Occipital lobe (tissue), 2 donors: ENCODE measurements around the gene STX4. TPM values are rescaled to one million over a fixed set of nuclear protein-coding genes. Genes with fewer than 3 reads are reported as not detected.

Source experiments
- DNase-seq: peaks from one replicate; lab custom pipeline; 2025; lab: John Stamatoyannopoulos, UW
- total RNA-seq: library from RNA; depleted of rRNA; stranded (reverse); fragments of >200 nt; gene quantifications from one replicate; pipeline ENCODE4 v1.2.3, GENCODE V29; 2014

The STX4 gene
- total RNA-seq, 1 donor from 2014 or later = 11.5 TPM

- DNase-seq = no peak
These were observed 31.6 kb downstream of the STX4 start for GRCh38 chr16:31064882-31065461.

GRCh38 chr16:31067342-31067741 lies 34.0 kb downstream of the STX4 start:
- no peak for DNase-seq

GRCh38 chr16:31071861-31072260 lies 38.5 kb downstream of the STX4 start:
- DNase-seq = no peak

- DNase-seq = peak; percentile 14
These were observed 39.3 kb downstream of the STX4 start for GRCh38 chr16:31072540-31073141.

- DNase-seq = peak; percentile 88
These were observed 40.0 kb downstream of the STX4 start for GRCh38 chr16:31073142-31073969.

GRCh38 chr16:31073970-31074813 lies 40.8 kb downstream of the STX4 start, which contains the start of the genes ZNF646 and ZNF668:
Gene ZNF646 (plus strand): TSS chr16:31074422. CDS start chr16:31076325, 1,903 bp downstream.
Gene ZNF668 (minus strand): TSS chr16:31074240. CDS start chr16:31064459, 9,781 bp downstream.
- DNase-seq = peak; percentile 98

GRCh38 chr16:31074814-31075183 lies 41.4 kb downstream of the STX4 start:
- DNase-seq = no peak

GRCh38 chr16:31076319-31076718 lies 43.0 kb downstream of the STX4 start:
- DNase-seq = no peak

GRCh38 chr16:31077024-31077423 lies 43.7 kb downstream of the STX4 start:
- no peak for DNase-seq

GRCh38 chr16:31077592-31078396 lies 44.4 kb downstream of the STX4 start:
- DNase-seq = no peak

GRCh38 chr16:31078597-31079341 lies 45.4 kb downstream of the STX4 start:
- no peak for DNase-seq

GRCh38 chr16:31079342-31079944 lies 46.1 kb downstream of the STX4 start:
- DNase-seq = no peak

- no peak for DNase-seq
These were observed 46.8 kb downstream of the STX4 start for GRCh38 chr16:31080035-31080629.

- no peak for DNase-seq
These were observed 47.5 kb downstream of the STX4 start for GRCh38 chr16:31080756-31081419.

- no peak for DNase-seq
These were observed 48.3 kb downstream of the STX4 start for GRCh38 chr16:31081428-31082351.

- DNase-seq = no peak
These were observed 49.1 kb downstream of the STX4 start for GRCh38 chr16:31082368-31083045.

GRCh38 chr16:31083081-31083480 lies 49.7 kb downstream of the STX4 start:
- no peak for DNase-seq
